Suprapubic skin (tissue), 3 donors: Measurements from ENCODE around the gene KRT35.

ENCODE experiments used
- EP300 ChIP-seq: sonication (generic); formaldehyde crosslinking; IDR thresholded peaks from one replicate; pipeline ENCODE4 v1.6.1; 2017; ENCODE audit warnings: antibody characterized with exemption
- POLR2A ChIP-seq, 2 donors: fragments of 450-650 bp; IDR thresholded peaks; one replicate each; pipeline ENCODE4 v1.6.1; 2017; ENCODE audit warnings: antibody characterized with exemption in 2 of 2, mild to moderate bottlenecking in 2 of 2, moderate library complexity in 2 of 2
- TF ChIP-seq, protein P1 (sequence below), 2 donors: fragments of 200-600 bp in 1 of 2; fragments of 450-650 bp in 1 of 2; sonication (generic) in 1 of 2; IDR thresholded peaks; one replicate each; pipeline ENCODE4 v1.5.1; 2016 to 2019; ENCODE audit warnings: antibody characterized with exemption in 2 of 2, mild to moderate bottlenecking in 1 of 2, moderate library complexity in 1 of 2

GRCh38 chr17:41522301-41523224 is 41.6 kb upstream of the KRT35 start:
- TF ChIP-seq, protein P1, sequence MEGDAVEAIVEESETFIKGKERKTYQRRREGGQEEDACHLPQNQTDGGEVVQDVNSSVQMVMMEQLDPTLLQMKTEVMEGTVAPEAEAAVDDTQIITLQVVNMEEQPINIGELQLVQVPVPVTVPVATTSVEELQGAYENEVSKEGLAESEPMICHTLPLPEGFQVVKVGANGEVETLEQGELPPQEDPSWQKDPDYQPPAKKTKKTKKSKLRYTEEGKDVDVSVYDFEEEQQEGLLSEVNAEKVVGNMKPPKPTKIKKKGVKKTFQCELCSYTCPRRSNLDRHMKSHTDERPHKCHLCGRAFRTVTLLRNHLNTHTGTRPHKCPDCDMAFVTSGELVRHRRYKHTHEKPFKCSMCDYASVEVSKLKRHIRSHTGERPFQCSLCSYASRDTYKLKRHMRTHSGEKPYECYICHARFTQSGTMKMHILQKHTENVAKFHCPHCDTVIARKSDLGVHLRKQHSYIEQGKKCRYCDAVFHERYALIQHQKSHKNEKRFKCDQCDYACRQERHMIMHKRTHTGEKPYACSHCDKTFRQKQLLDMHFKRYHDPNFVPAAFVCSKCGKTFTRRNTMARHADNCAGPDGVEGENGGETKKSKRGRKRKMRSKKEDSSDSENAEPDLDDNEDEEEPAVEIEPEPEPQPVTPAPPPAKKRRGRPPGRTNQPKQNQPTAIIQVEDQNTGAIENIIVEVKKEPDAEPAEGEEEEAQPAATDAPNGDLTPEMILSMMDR (IDR thresholded peaks at IDR 0.05) = no peak
- TF ChIP-seq POLR2A (IDR thresholded peaks at IDR 0.05) = no peak
- no peak for TF ChIP-seq EP300
